ENCODE data around the gene DMGDH. TPM values are rescaled to one million over a fixed set of nuclear protein-coding genes. Genes with fewer than 3 reads are reported as not detected.

Gene DMGDH
- total and polyA plus RNA-seq, 2 donors (not counting 1 experiment from before 2014, with no cell fraction given): 0.47 to 0.63 TPM

GRCh38 chr5:79005936-79006631 lies 63.4 kb downstream of the DMGDH start:
- Mint-ChIP-seq H3K27ac (no peak overlapping the region), H3K4me1 (no peaks in the 10 kb centered on the region), H3K27me3 (peaks cover 14% of the 10 kb centered on the region), H3K4me3 (no peak overlapping the region), H3K9me3 (ENCODE audit: insufficient read depth) (no peaks in the 10 kb centered on the region)
- ATAC-seq (ENCODE audit: low read depth) (no peak), DNase-seq (no peak)
- Histone ChIP-seq H3K4me1 (ENCODE audit: control insufficient read depth in 2 of 2, insufficient read depth in 2 of 2, low read length in 2 of 2) (no peaks in the 10 kb centered on the region), H2AFZ (ENCODE audit: insufficient read depth, low read depth, low read length, poor library complexity, severe bottlenecking) (no peak overlapping the region), H3K27me3 (replicated peaks in 1 of 4; ENCODE audit: control extremely low read depth in 1 of 4, control insufficient read depth in 3 of 4, insufficient read depth in 4 of 4, low read length in 3 of 4) (peaks cover 0 to 9% (median 0%) of the 10 kb centered on the region in 4 experiments), H3K4me3 (ENCODE audit: control extremely low read depth in 1 of 5, extremely low read depth in 1 of 5, insufficient read depth in 1 of 5, low read depth in 2 of 5, low read length in 4 of 5) (no peak overlapping the region), H3K4me2 (replicated peaks; ENCODE audit: low read depth, low read length, poor library complexity, severe bottlenecking) (no peak overlapping the region), H4K20me1 (ENCODE audit: control insufficient read depth, insufficient read depth, low read length, poor library complexity, severe bottlenecking) (no peaks in the 10 kb centered on the region), H3K27ac (ENCODE audit: low read length in 2 of 2) (no peak overlapping the region), H3K9ac (ENCODE audit: low read length) (no peak overlapping the region), H3K9me3 (ENCODE audit: control extremely low read depth in 1 of 3, control insufficient read depth in 2 of 3, insufficient read depth in 1 of 3, low read length in 2 of 3) (no peaks in the 10 kb centered on the region), H3K36me3 (replicated peaks in 1 of 2; ENCODE audit: control extremely low read depth in 1 of 2, control insufficient read depth in 1 of 2, extremely low read depth in 1 of 2, insufficient read depth in 2 of 2, low read length in 1 of 2) (no peaks in the 10 kb centered on the region), H3K79me2 (ENCODE audit: control insufficient read depth, insufficient read depth, low read length) (no peaks in the 10 kb centered on the region)
- POLR2A ChIA-PET: interaction anchor here (0.6 to 0.7 kb wide), 2 partner anchors 15 to 532 kb away, joined by 3 to 5 read pairs; no protein-coding TSS in a partner anchor
- CTCF ChIA-PET: no interaction called here
- intact Hi-C loops (cut with micrococcal nuclease): no loop called here
- WGBS (ENCODE audit: insufficient coverage): no CpG with 5 or more reads among the region's 6 CpGs
- TF ChIP-seq CTCF (IDR thresholded peaks at IDR 0.05) (no peak), EZH2 (IDR thresholded peaks at IDR 0.05; ENCODE audit: borderline replicate concordance, insufficient read depth, low read depth, low read length, poor library complexity, severe bottlenecking) (no peak)

- Mint-ChIP-seq H3K27me3 (peaks cover 14% of the 10 kb centered on the region), H3K27ac (no peak overlapping the region)
- CTCF ChIA-PET: no interaction called here
Observed at GRCh38 chr5:79005151-79005550, 64.3 kb downstream of the DMGDH start.

More at GRCh38 chr5:79005151-79005550, 64.3 kb downstream of the DMGDH start:
- no peak for DNase-seq
- H3K36me3 ChIP-seq (replicated peaks in 1 of 2; ENCODE audit: control extremely low read depth in 1 of 2, control insufficient read depth in 1 of 2, extremely low read depth in 1 of 2, insufficient read depth in 2 of 2, low read length in 1 of 2): no peaks in the 10 kb centered on the region
- H4K20me1 ChIP-seq (ENCODE audit: control insufficient read depth, insufficient read depth, low read length, poor library complexity, severe bottlenecking): no peaks in the 10 kb centered on the region
- H3K27ac ChIP-seq (ENCODE audit: low read length in 2 of 2): no peak overlapping the region
- H3K9ac ChIP-seq (ENCODE audit: low read length): no peak overlapping the region
- no peaks in the 10 kb centered on the region for H3K4me1 ChIP-seq (ENCODE audit: control insufficient read depth in 2 of 2, insufficient read depth in 2 of 2, low read length in 2 of 2)
- no peak overlapping the region for H3K4me3 Mint-ChIP-seq
- no peaks in the 10 kb centered on the region for H3K9me3 ChIP-seq (ENCODE audit: control extremely low read depth in 1 of 3, control insufficient read depth in 2 of 3, insufficient read depth in 1 of 3, low read length in 2 of 3)
- no peak for ATAC-seq (ENCODE audit: low read depth)
- POLR2A ChIA-PET: no interaction called here
- no CpG with 5 or more reads among the region's 4 CpGs for WGBS (ENCODE audit: insufficient coverage)
- H2AFZ ChIP-seq (ENCODE audit: insufficient read depth, low read depth, low read length, poor library complexity, severe bottlenecking): no peak overlapping the region
- H3K4me2 ChIP-seq (replicated peaks; ENCODE audit: low read depth, low read length, poor library complexity, severe bottlenecking): no peak overlapping the region
- H3K79me2 ChIP-seq (ENCODE audit: control insufficient read depth, insufficient read depth, low read length): no peaks in the 10 kb centered on the region
- H3K27me3 ChIP-seq (replicated peaks in 1 of 4; ENCODE audit: control extremely low read depth in 1 of 4, control insufficient read depth in 3 of 4, insufficient read depth in 4 of 4, low read length in 3 of 4): peaks cover 0 to 4% (median 0%) of the 10 kb centered on the region in 4 experiments
- H3K9me3 Mint-ChIP-seq (ENCODE audit: insufficient read depth): no peaks in the 10 kb centered on the region
- intact Hi-C loops (cut with micrococcal nuclease): no loop called here
- no peaks in the 10 kb centered on the region for H3K4me1 Mint-ChIP-seq
- no peak for TF ChIP-seq CTCF (IDR thresholded peaks at IDR 0.05)
- TF ChIP-seq EZH2 (IDR thresholded peaks at IDR 0.05; ENCODE audit: borderline replicate concordance, insufficient read depth, low read depth, low read length, poor library complexity, severe bottlenecking): no peak
- H3K4me3 ChIP-seq (ENCODE audit: control extremely low read depth in 1 of 5, extremely low read depth in 1 of 5, insufficient read depth in 1 of 5, low read depth in 2 of 5, low read length in 4 of 5): no peak overlapping the region
